ENCODE results near the gene SLC25A48. TPM values are rescaled to one million over a fixed set of nuclear protein-coding genes. Genes with fewer than 3 reads are reported as not detected.

SLC25A48 gene
- total RNA-seq, 2 donors from 2014 or later = 0.78 to 2.8 TPM

GRCh38 chr5:135830384-135830700, 4.1 kb upstream of the SLC25A48 start:
- no peaks in the 10 kb centered on the region for H3K27me3 ChIP-seq (replicated peaks; ENCODE audit: insufficient read depth)
- TF ChIP-seq CTCF (IDR thresholded peaks at IDR 0.05) = no peak
- H3K4me3 ChIP-seq = no peak overlapping the region
- ATAC-seq (ENCODE audit: insufficient number of reproducible peaks, low FRiP score, low read depth) (no peak), DNase-seq (ENCODE audit: low spot score) (no peak)
- H3K36me3 ChIP-seq = no peaks in the 10 kb centered on the region
- H3K9me3 ChIP-seq = no peaks in the 10 kb centered on the region
- H3K4me1 ChIP-seq (ENCODE audit: control insufficient read depth in 1 of 2, low read depth in 2 of 2) = peaks cover 0 to 10% of the 10 kb centered on the region in 2 donors
- no peak overlapping the region for H3K27ac ChIP-seq

- no peak for TF ChIP-seq CTCF (IDR thresholded peaks at IDR 0.05)
- Histone ChIP-seq H3K4me1 (ENCODE audit: control insufficient read depth in 1 of 2, low read depth in 2 of 2) (peaks cover 0 to 10% of the 10 kb centered on the region in 2 donors), H3K4me3 (no peak overlapping the region), H3K27me3 (replicated peaks; ENCODE audit: insufficient read depth) (no peaks in the 10 kb centered on the region), H3K9me3 (no peaks in the 10 kb centered on the region), H3K27ac (no peak overlapping the region), H3K36me3 (no peaks in the 10 kb centered on the region)
- DNase-seq (ENCODE audit: low spot score) (no peak), ATAC-seq (ENCODE audit: insufficient number of reproducible peaks, low FRiP score, low read depth) (no peak)
Observed at GRCh38 chr5:135830876-135831275, 3.6 kb upstream of the SLC25A48 start.

GRCh38 chr5:135831439-135831838, 3.0 kb upstream of the SLC25A48 start:
- TF ChIP-seq CTCF (IDR thresholded peaks at IDR 0.05) = no peak
- Histone ChIP-seq H3K27ac (no peak overlapping the region), H3K4me3 (no peak overlapping the region), H3K27me3 (replicated peaks; ENCODE audit: insufficient read depth) (no peaks in the 10 kb centered on the region), H3K9me3 (no peaks in the 10 kb centered on the region), H3K4me1 (ENCODE audit: control insufficient read depth in 1 of 2, low read depth in 2 of 2) (peaks cover 0 to 10% of the 10 kb centered on the region in 2 donors), H3K36me3 (no peaks in the 10 kb centered on the region)
- no peak for ATAC-seq (ENCODE audit: insufficient number of reproducible peaks, low FRiP score, low read depth)
- DNase-seq (ENCODE audit: low spot score) = no peak

GRCh38 chr5:135831851-135832555, 2.5 kb upstream of the SLC25A48 start:
- Histone ChIP-seq H3K27me3 (replicated peaks; ENCODE audit: insufficient read depth) (no peaks in the 10 kb centered on the region), H3K27ac (no peak overlapping the region), H3K4me3 (no peak overlapping the region), H3K9me3 (no peaks in the 10 kb centered on the region), H3K36me3 (no peaks in the 10 kb centered on the region), H3K4me1 (ENCODE audit: control insufficient read depth in 1 of 2, low read depth in 2 of 2) (peaks cover 0 to 10% of the 10 kb centered on the region in 2 donors)
- no peak for TF ChIP-seq CTCF (IDR thresholded peaks at IDR 0.05)
- ATAC-seq (ENCODE audit: insufficient number of reproducible peaks, low FRiP score, low read depth) = no peak
- no peak for DNase-seq (ENCODE audit: low spot score)

GRCh38 chr5:135832941-135833920, 1.2 kb upstream of the SLC25A48 start:
- Histone ChIP-seq H3K27ac (no peak overlapping the region), H3K9me3 (no peaks in the 10 kb centered on the region), H3K4me3 (no peak overlapping the region), H3K27me3 (replicated peaks; ENCODE audit: insufficient read depth) (no peaks in the 10 kb centered on the region), H3K36me3 (no peaks in the 10 kb centered on the region), H3K4me1 (ENCODE audit: control insufficient read depth in 1 of 2, low read depth in 2 of 2) (peaks cover 0 to 10% of the 10 kb centered on the region in 2 donors)
- no peak for DNase-seq (ENCODE audit: low spot score)
- no peak for TF ChIP-seq CTCF (IDR thresholded peaks at IDR 0.05)
- ATAC-seq (ENCODE audit: insufficient number of reproducible peaks, low FRiP score, low read depth) = no peak
